CD4-positive, alpha-beta T cell treated with Interleukin-4 for 1 hour (primary cell): ENCODE measurements around the gene PDE6A.
A peak's percentile ranks its signal among the peaks of the same experiment; 100 is the strongest.
"Not testable (repeated sequence)": the region's sequence is repeated elsewhere in the genome, so short reads cannot be mapped to it uniquely, and the experiment has no call there.

Experiments used
- DNase-seq, 2 donors: peaks; one replicate each; pipeline ENCODE4 v3.0.0-alpha.2; 2020 to 2022

Gene PDE6A

GRCh38 chr5:149858481-149858880 lies 86.1 kb downstream of the PDE6A start:
- DNase-seq = not testable (repeated sequence)

GRCh38 chr5:149857499-149857898 lies 87.1 kb downstream of the PDE6A start:
- DNase-seq = no peak

- no peak for DNase-seq
Measured at GRCh38 chr5:149855366-149855765, 89.2 kb downstream of the PDE6A start.

- DNase-seq = no peak
Measured at GRCh38 chr5:149854866-149855265, 89.7 kb downstream of the PDE6A start.

GRCh38 chr5:149853701-149854100 lies 90.9 kb downstream of the PDE6A start:
- DNase-seq = no peak

- DNase-seq = no peak
Measured at GRCh38 chr5:149853331-149853648, 91.3 kb downstream of the PDE6A start.

- peak; percentile 32 to 45 for DNase-seq
Measured at GRCh38 chr5:149852641-149853330, 91.8 kb downstream of the PDE6A start.

GRCh38 chr5:149851211-149851610 lies 93.4 kb downstream of the PDE6A start:
- no peak for DNase-seq

GRCh38 chr5:149849966-149850910 lies 94.4 kb downstream of the PDE6A start:
- DNase-seq = no peak

- no peak for DNase-seq
Measured at GRCh38 chr5:149849280-149849965, 95.2 kb downstream of the PDE6A start.

GRCh38 chr5:149847611-149848010 lies 97.0 kb downstream of the PDE6A start:
- DNase-seq = no peak

GRCh38 chr5:149846021-149846420 lies 98.6 kb downstream of the PDE6A start:
- DNase-seq = no peak

GRCh38 chr5:149845601-149846000 lies 99.0 kb downstream of the PDE6A start:
- DNase-seq = no peak

GRCh38 chr5:149841851-149842793 lies 102.5 kb downstream of the PDE6A start:
- no peak for DNase-seq

GRCh38 chr5:149840226-149840825 lies 104.3 kb downstream of the PDE6A start:
- DNase-seq = no peak

GRCh38 chr5:149839761-149840160 lies 104.8 kb downstream of the PDE6A start:
- no peak for DNase-seq

GRCh38 chr5:149838881-149839739 lies 105.5 kb downstream of the PDE6A start:
- DNase-seq = no peak

GRCh38 chr5:149837680-149838269 lies 106.8 kb downstream of the PDE6A start:
- DNase-seq = no peak

- DNase-seq = no peak
Measured at GRCh38 chr5:149836451-149837139, 108.0 kb downstream of the PDE6A start.
